Prostate gland (tissue), 2 donors: ENCODE results near the gene ELN.
"Not testable (repeated sequence)": the region's sequence is repeated elsewhere in the genome, so short reads cannot be mapped to it uniquely, and the experiment has no call there.

Experiments used
- POLR2A ChIP-seq: fragments of 450-650 bp; IDR thresholded peaks from one replicate; pipeline ENCODE4 v1.6.1; 2016; ENCODE audit warnings: antibody characterized with exemption, mild to moderate bottlenecking
- POLR2AphosphoS5 ChIP-seq: sonication (generic); formaldehyde crosslinking; IDR thresholded peaks from one replicate; pipeline ENCODE4 v1.6.1; 2017; ENCODE audit warnings: antibody characterized with exemption
- TF ChIP-seq, protein P1 (sequence below), 4 experiments: fragments of 200-600 bp in 2 of 4; fragments of 450-650 bp in 2 of 4; sonication (generic) in 2 of 4; IDR thresholded peaks; 1 replicate in 3 of 4; 2 replicates in 1 of 4; pipeline ENCODE4 v1.5.1; 2016 to 2019; ENCODE audit warnings: antibody characterized with exemption in 4 of 4, mild to moderate bottlenecking in 2 of 4, moderate library complexity in 2 of 4

DNA sequence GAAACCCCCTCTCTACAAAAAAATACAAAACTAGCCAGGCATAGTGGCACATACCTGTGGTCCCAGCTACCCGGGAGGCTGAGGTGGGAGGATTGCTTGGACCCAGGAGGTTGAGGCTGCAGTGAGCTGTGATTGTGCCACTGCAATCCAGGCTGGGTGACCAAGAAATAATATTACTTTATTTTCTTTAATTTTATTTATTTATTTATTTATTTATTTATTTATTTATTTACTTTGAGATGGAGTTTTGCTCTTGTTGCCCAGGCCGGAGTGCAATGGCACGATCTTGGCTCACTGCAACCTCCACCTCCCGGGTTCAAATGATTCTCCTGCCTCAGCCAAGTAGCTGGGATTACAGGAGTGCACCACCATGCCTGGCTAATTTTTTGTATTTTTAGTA lies 16.6 kb upstream of the ELN start:
- TF ChIP-seq, protein P1, sequence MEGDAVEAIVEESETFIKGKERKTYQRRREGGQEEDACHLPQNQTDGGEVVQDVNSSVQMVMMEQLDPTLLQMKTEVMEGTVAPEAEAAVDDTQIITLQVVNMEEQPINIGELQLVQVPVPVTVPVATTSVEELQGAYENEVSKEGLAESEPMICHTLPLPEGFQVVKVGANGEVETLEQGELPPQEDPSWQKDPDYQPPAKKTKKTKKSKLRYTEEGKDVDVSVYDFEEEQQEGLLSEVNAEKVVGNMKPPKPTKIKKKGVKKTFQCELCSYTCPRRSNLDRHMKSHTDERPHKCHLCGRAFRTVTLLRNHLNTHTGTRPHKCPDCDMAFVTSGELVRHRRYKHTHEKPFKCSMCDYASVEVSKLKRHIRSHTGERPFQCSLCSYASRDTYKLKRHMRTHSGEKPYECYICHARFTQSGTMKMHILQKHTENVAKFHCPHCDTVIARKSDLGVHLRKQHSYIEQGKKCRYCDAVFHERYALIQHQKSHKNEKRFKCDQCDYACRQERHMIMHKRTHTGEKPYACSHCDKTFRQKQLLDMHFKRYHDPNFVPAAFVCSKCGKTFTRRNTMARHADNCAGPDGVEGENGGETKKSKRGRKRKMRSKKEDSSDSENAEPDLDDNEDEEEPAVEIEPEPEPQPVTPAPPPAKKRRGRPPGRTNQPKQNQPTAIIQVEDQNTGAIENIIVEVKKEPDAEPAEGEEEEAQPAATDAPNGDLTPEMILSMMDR (IDR thresholded peaks at IDR 0.05): not testable (repeated sequence)
- not testable (repeated sequence) for TF ChIP-seq POLR2AphosphoS5, POLR2A
